PC-3 (cell line): Measurements from ENCODE around the gene PALM2AKAP2. TPM values are rescaled to one million over a fixed set of nuclear protein-coding genes. Genes with fewer than 3 reads are reported as not detected.

Source experiments
- ATAC-seq: fragments of 200-7000 bp; cut with Tn5 transposase; 2 replicates; pipeline ENCODE4 v1.9.1; 2020; ENCODE audit warnings: mild to moderate bottlenecking, moderate library complexity
- BruUV-seq: library from RNA; stranded (reverse); fragments of 400-500 nt; replicated peaks from 2 replicates; lab custom pipeline; 2021; lab: Mats Ljungman, UMichigan
- CTCF ChIA-PET: fragments of 300-600 bp; sonication (Branson Sonifier 250); formaldehyde crosslinking; loops from one replicate; lab custom pipeline; 2022; ENCODE audit warnings: antibody characterized with exemption; lab: Charles Lee
- POLR2A ChIA-PET: fragments of 300-600 bp; sonication (Branson Sonifier 250); formaldehyde crosslinking; loops from one replicate; lab custom pipeline; 2022; ENCODE audit warnings: antibody characterized with exemption; ENCODE audit not compliant: unreplicated experiment; lab: Charles Lee
- DNase-seq: peaks from one replicate; pipeline ENCODE4 v3.0.0-alpha.2; 2015
- H2AFZ ChIP-seq: fragments of 300-600 bp; sonication (generic); 2 replicates; pipeline ENCODE4 v1.6.0; 2016; ENCODE audit warnings: antibody characterized with exemption, low read length
- H3F3A ChIP-seq: fragments of 300-600 bp; sonication (generic); one replicate; pipeline ENCODE4 v1.6.0; 2017; ENCODE audit warnings: antibody characterized with exemption, low read length, control low read depth, mild to moderate bottlenecking; ENCODE audit not compliant: unreplicated experiment
- H3K27ac ChIP-seq: fragments of 300-600 bp; sonication (generic); 2 replicates; pipeline ENCODE4 v1.5.1; 2016; ENCODE audit warnings: mild to moderate bottlenecking, low read length
- H3K27me3 ChIP-seq: fragments of 300-600 bp; sonication (generic); 2 replicates; pipeline ENCODE4 v1.6.1; 2016; ENCODE audit warnings: low read length, mixed read lengths
- H3K36me3 ChIP-seq: fragments of 300-600 bp; sonication (generic); 2 replicates; pipeline ENCODE4 v1.6.1; 2016; ENCODE audit warnings: low read depth, mixed run types, low read length, mixed read lengths
- H3K4me1 ChIP-seq: fragments of 300-600 bp; sonication (generic); 2 replicates; pipeline ENCODE4 v1.5.1; 2016; ENCODE audit warnings: low read length; ENCODE audit not compliant: insufficient read depth
- H3K4me2 ChIP-seq: fragments of 300-600 bp; sonication (generic); 2 replicates; pipeline ENCODE4 v1.6.0; 2016; ENCODE audit warnings: low read length
- H3K4me3 ChIP-seq: fragments of 300-600 bp; sonication (generic); 2 replicates; pipeline ENCODE4 v1.5.1; 2016; ENCODE audit warnings: mild to moderate bottlenecking, low read length, mixed read lengths
- H3K79me2 ChIP-seq: fragments of 300-600 bp; sonication (generic); 2 replicates; pipeline ENCODE4 v1.6.1; 2017; ENCODE audit warnings: low read length, mixed read lengths
- H3K9ac ChIP-seq: fragments of 300-600 bp; sonication (generic); 2 replicates; pipeline ENCODE4 v1.6.0; 2016; ENCODE audit warnings: mild to moderate bottlenecking, low read length
- H3K9me2 ChIP-seq: fragments of 300-600 bp; sonication (generic); replicated peaks from 2 replicates; pipeline ENCODE4 v1.6.1; 2016; ENCODE audit warnings: mixed run types, low read length, mixed read lengths
- H3K9me3 ChIP-seq: fragments of 300-600 bp; sonication (generic); 2 replicates; pipeline ENCODE4 v1.6.1; 2016; ENCODE audit warnings: low read length, mixed read lengths
- H4K20me1 ChIP-seq: fragments of 300-600 bp; sonication (generic); 2 replicates; pipeline ENCODE4 v1.6.1; 2016; ENCODE audit warnings: low read length, mixed read lengths
- EZH2 ChIP-seq: fragments of 300-600 bp; sonication (generic); IDR thresholded peaks from one replicate; pipeline ENCODE4 v1.6.1; 2017; ENCODE audit warnings: antibody characterized with exemption, mild to moderate bottlenecking, low read length; ENCODE audit not compliant: unreplicated experiment
- EZH2phosphoT487 ChIP-seq: fragments of 300-600 bp; sonication (generic); IDR thresholded peaks from 2 replicates; pipeline ENCODE4 v1.6.1; 2018; ENCODE audit warnings: mild to moderate bottlenecking, antibody characterized with exemption, low read length, borderline replicate concordance
- intact Hi-C: fragments of 100-400 bp; cut with micrococcal nuclease; formaldehyde crosslinking; loops from 2 replicates; pipeline ENCODE4 v1.9.0; 2023
- total RNA-seq: library from RNA; depleted of rRNA; stranded (reverse); fragments of >200 nt; gene quantifications from 2 replicates; pipeline ENCODE4 v1.2.3, GENCODE V29; 2014
- TF ChIP-seq, protein P1 (sequence below): fragments of 300-600 bp; sonication (generic); conservative IDR thresholded peaks from 2 replicates; pipeline ENCODE4 v1.5.1; 2017; ENCODE audit warnings: antibody characterized with exemption, low read depth, mild to moderate bottlenecking, low read length

PALM2AKAP2 gene
- total RNA-seq, 1 experiment from 2014 or later = 0.22 TPM

DNA sequence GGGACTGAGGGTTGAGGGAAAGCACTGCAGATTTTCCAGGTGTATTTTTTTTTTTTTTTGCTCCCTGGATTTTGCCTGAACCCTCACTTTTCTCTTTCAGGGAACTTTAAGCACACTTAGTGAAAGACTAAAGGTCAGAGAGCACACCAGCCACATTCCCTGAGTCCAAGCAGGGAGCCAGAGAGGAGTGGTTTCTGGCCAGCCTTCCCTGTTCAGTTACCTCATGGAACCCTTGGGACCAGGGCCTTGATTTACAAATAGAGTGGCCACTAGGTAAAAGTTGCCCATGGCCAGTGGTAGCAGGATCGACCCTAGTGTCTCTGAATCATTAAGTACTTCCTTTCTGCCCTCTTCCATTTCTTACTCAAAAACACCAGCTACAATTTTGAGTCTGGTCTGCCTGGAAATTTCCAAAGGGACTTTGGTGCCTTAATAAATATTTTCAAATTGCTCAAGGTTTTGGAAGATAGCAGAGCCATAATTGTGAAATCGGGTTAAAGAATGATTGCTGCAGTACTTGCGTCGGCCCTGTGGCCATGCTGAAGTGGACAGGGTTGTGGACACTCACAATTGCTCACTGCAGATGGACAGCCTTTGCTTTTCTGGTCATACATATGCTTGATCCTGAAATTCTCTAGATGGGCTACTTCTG is 14.5 kb downstream of the PALM2AKAP2 start:
- no peak for ATAC-seq
- H3K9me2 ChIP-seq = no peaks in the 10 kb centered on the region
- no TSS peak for BruUV-seq
- no peaks in the 10 kb centered on the region for H3F3A ChIP-seq
- H3K4me2 ChIP-seq = no peak overlapping the region
- H2AFZ ChIP-seq = no peak overlapping the region
- H4K20me1 ChIP-seq = no peaks in the 10 kb centered on the region
- POLR2A ChIA-PET = interaction anchor here (0.7 kb wide), 1 partner anchor 12 kb away, joined by 4 read pairs; no protein-coding TSS in a partner anchor
- no peaks in the 10 kb centered on the region for H3K27me3 ChIP-seq
- H3K36me3 ChIP-seq = no peaks in the 10 kb centered on the region
- no peaks in the 10 kb centered on the region for H3K79me2 ChIP-seq
- H3K9ac ChIP-seq = no peak overlapping the region
- TF ChIP-seq EZH2phosphoT487 (no peak), EZH2 (no peak)
- TF ChIP-seq, protein P1, sequence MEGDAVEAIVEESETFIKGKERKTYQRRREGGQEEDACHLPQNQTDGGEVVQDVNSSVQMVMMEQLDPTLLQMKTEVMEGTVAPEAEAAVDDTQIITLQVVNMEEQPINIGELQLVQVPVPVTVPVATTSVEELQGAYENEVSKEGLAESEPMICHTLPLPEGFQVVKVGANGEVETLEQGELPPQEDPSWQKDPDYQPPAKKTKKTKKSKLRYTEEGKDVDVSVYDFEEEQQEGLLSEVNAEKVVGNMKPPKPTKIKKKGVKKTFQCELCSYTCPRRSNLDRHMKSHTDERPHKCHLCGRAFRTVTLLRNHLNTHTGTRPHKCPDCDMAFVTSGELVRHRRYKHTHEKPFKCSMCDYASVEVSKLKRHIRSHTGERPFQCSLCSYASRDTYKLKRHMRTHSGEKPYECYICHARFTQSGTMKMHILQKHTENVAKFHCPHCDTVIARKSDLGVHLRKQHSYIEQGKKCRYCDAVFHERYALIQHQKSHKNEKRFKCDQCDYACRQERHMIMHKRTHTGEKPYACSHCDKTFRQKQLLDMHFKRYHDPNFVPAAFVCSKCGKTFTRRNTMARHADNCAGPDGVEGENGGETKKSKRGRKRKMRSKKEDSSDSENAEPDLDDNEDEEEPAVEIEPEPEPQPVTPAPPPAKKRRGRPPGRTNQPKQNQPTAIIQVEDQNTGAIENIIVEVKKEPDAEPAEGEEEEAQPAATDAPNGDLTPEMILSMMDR = no peak
- H3K27ac ChIP-seq = no peak overlapping the region
- H3K4me1 ChIP-seq = peaks cover 22% of the 10 kb centered on the region
- H3K9me3 ChIP-seq = no peaks in the 10 kb centered on the region
- H3K4me3 ChIP-seq = no peak overlapping the region
- CTCF ChIA-PET = no interaction called here
- intact Hi-C loops = no loop called here
- no peak for DNase-seq

DNA sequence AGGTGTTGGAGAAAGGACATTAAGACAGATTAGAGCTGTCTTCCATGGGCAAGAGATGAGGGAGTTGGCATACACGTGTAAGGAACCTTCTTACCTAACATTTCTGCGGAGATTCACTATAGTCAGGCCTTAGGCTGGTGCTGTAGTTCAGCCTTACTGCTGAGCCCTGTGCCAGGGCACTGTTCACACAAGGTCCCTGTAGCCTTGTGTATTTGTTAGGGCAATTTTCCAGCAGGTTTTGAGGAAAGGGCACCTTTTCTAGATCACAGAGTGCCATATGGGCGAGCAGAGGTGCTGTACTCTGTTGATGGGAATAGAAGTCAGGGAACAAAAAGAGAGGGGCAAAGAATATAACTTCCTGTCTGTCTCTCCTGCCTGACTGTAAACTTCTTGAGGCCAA is 15.6 kb downstream of the PALM2AKAP2 start:
- Histone ChIP-seq H3K27me3 (no peaks in the 10 kb centered on the region), H3K9ac (no peak overlapping the region), H3K4me3 (no peak overlapping the region), H3K4me1 (peaks cover 22% of the 10 kb centered on the region), H3K9me3 (no peaks in the 10 kb centered on the region), H3K27ac (no peak overlapping the region), H3K4me2 (no peak overlapping the region), H3F3A (no peaks in the 10 kb centered on the region), H2AFZ (no peak overlapping the region), H3K36me3 (no peaks in the 10 kb centered on the region), H3K9me2 (no peaks in the 10 kb centered on the region), H3K79me2 (no peaks in the 10 kb centered on the region), H4K20me1 (no peaks in the 10 kb centered on the region)
- CTCF ChIA-PET = no interaction called here
- ATAC-seq (no peak), DNase-seq (no peak)
- intact Hi-C loops = no loop called here
- TF ChIP-seq EZH2phosphoT487 = no peak
- TF ChIP-seq, protein P1 = no peak
- no peak for TF ChIP-seq EZH2
- POLR2A ChIA-PET = no interaction called here
- no TSS peak for BruUV-seq

DNA sequence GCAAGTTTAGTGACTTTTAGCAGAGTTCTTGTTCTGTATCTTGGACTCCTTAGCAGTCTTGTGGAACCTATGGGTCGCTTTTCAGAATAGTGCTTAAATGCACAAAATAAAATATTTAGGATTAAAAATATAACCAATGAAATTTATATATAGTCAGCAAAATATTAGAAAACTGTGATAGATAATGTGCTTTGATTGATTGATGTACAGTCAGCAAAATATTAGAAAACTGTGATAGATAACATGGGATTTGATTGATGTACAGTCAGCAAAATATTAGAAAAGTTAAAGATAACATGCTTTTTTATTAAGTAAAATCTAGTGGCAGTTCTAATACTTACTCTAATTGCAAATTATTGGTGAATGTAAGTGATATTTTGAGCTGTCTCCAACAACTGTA is 16.1 kb downstream of the PALM2AKAP2 start:
- no peaks in the 10 kb centered on the region for H3K27me3 ChIP-seq
- DNase-seq = no peak
- no peak overlapping the region for H3K4me3 ChIP-seq
- H3F3A ChIP-seq = no peaks in the 10 kb centered on the region
- CTCF ChIA-PET = no interaction called here
- no peak overlapping the region for H3K27ac ChIP-seq
- H4K20me1 ChIP-seq = no peaks in the 10 kb centered on the region
- H3K9me3 ChIP-seq = no peaks in the 10 kb centered on the region
- H2AFZ ChIP-seq = no peak overlapping the region
- no peak overlapping the region for H3K9ac ChIP-seq
- TF ChIP-seq EZH2phosphoT487 (no peak), EZH2 (no peak)
- TF ChIP-seq, protein P1 = no peak
- no peaks in the 10 kb centered on the region for H3K9me2 ChIP-seq
- no peaks in the 10 kb centered on the region for H3K79me2 ChIP-seq
- no peaks in the 10 kb centered on the region for H3K36me3 ChIP-seq
- no peak for ATAC-seq
- intact Hi-C loops = no loop called here
- POLR2A ChIA-PET = no interaction called here
- no TSS peak for BruUV-seq
- no peak overlapping the region for H3K4me2 ChIP-seq
- H3K4me1 ChIP-seq = peaks cover 22% of the 10 kb centered on the region
